HG03571 (cell line): ENCODE data around the gene ZNF99.
"Not testable (repeated sequence)": the region's sequence is repeated elsewhere in the genome, so short reads cannot be mapped to it uniquely, and the experiment has no call there.

Experiments used
- ATAC-seq: cut with Tn5 transposase; IDR thresholded peaks from one replicate; pipeline ENCODE4 v1.9.1; 2021; ENCODE audit not compliant: unreplicated experiment

ZNF99 gene

DNA sequence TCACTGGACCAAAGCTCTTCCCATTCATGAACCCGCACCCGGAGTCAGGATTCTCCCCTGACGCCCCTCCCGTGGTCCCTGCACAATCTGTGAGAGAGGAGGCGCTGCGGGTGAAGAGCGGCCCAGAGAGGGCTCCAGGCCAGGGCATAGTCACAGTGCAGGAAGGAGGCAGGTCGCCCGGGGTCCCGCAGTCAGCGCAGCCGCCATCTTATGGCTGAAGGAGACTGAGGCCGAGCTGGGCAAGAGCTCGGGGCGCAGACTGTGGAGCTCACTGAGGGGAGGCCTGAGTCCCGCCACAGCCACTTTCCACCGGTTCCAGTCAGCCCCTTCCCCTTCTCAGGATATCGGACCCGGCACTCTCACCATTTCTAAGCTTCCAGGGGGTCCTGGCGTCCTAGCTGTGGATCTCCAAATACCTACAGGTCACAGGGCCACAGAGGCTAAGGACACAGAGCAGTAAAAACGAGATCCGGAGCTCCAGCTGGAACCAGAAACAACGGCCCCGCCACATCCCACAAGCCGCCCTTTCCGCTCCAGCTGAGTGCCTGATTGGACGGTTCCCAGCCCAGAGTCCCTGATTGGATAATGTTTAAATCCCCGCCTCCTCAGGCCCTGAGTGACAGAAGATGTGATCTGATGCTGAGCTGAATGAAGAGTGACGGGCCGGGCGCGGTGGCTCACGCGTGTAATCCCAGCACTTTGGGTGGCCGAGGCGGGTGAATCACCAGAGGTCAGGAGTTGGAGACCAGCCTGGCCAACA lies at the start of gene ZNF99:
Gene ZNF99, minus strand, starts transcription at position 501 of the 760 bp plus-strand sequence. Its CDS starts 135 bp downstream, at position 366.
- ATAC-seq = no peak

DNA sequence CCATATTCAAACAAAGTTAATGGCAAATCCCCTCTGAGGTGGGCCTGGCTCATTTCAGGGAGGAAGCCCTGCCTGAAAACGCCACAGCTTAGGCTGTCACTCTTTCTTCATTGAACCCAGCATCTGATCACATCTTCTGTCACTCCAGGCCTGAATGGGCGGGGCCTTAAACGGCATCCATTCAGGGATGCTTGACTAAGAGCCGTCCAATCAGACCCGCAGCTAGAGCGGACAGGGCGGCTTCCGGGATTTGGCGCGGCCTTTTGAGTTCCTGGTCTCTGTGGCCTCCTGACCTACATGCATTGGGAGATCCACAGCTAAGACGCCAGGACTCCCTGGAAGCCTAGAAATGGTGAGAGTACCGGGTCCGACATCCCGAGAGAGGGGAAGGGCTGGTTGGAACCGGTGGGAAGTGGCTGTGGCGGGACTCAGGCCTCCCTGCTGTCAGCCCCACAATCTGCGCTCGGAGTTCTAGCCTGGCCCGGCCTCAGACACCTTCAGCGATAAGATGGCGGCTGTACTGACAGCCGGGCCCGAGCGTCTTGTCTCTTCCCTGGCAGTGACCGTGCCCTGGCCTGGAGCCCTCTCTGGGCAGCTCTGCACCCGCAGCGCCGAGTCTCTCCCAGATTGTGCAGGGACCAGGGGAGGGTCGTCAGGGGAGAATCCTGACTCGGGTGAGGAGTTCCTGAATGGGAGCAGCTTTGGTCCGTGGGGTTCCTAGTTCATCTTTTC lies 48.2 kb upstream of the ZNF99 start, which contains the start of gene ZNF723:
Gene ZNF723, plus strand, starts transcription at position 261 of the 732 bp plus-strand sequence. Its CDS starts 89 bp downstream, at position 350.
- no peak for ATAC-seq

- ATAC-seq = no peak
Observed at GRCh38 chr19:22831211-22831610, 47.3 kb upstream of the ZNF99 start.

DNA sequence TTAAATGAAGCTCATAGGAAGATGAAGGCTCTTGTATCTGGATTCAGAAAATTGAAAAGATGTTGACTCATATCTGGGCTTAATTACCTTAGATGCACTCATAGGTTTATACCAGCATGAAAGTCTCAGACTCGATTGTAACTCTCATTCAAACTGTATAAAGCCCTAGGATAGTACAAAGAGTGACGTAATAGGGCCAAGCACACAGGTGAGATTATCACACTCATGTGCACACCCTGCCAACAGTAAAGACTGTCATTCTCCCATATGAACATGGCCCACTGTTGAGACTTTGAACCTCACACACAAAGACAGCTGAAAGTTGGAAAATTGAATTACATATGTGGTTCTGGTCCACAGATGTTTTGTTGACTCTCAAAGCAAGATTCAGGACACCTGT lies 30.2 kb upstream of the ZNF99 start:
- no peak for ATAC-seq

- no peak for ATAC-seq
Observed at GRCh38 chr19:22807061-22807835, 23.3 kb upstream of the ZNF99 start.

DNA sequence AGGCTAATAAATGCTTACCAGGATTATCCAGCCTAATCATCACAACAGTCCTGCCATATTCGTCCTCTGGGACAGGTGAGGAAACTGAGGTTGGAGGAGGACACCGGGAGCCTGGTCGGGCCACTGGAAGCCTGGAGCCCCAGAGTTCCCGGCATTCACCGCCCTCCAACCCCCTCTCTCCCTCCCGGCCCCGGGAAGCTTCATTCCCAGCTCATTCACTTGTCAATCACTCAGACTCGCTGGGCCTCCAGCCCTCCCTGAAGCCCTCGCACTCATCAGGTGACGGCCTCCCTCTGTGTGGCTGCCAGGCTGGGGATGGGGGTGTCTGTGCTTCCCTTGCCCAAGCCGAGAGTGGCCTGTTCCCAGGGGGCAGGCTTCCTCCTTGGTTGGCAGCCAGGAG lies 22.5 kb upstream of the ZNF99 start:
- no peak for ATAC-seq

DNA sequence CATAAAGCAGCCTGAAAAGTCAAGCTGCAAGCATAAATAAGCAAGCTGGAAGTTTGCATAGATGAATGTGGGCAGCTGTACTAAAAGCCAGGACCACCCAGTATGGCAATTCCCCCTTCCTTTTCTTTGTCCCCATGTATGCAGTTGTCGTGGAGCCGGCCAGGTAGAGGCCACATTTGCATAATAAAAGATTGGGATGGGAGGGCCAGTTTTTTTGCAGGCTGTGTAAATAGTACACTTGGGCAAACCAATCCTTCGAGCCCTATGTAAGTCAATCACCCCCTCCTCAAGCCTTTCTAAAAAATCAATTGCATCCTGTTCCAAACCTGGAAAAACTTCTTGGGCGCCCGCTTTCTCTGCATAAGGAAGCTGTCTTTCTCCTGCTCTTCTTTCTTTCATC lies 13.1 kb upstream of the ZNF99 start:
- no peak for ATAC-seq

- not testable (repeated sequence) for ATAC-seq
Observed at GRCh38 chr19:22792863-22793262, 8.9 kb upstream of the ZNF99 start.

DNA sequence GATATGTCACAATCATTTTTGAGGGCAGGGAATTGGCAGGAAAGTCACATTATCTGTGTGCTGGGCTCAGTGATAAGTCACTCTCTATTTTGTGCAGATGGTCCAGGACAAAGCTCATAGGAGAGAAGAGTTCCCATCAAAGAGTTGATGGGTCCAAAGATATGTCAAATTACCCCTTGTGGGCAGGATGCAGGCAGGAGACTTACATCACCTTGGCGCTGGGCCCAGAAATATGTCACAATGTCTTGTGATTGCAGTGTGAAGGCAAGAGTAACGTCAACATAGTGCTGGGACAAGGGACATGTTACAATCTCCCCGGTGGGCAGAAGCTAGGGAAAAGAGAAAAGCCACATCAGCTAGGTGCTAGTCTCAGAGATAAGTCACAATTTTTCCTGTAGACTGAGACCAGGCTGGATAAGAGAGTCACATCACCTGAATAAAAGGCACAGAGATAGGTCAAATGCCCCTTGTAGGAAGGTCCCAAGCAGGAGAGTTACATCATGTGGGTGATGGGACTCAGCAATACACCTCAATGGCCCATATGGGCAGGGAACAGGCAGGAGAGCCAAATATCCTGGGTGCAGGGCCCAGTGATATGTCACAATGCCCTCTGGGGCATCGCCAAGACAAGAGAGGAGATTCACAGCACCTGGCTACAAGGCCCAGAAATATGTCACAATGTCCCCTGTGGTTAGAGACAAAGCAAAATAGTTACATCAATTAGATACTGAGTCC lies 47.9 kb downstream of the ZNF99 start:
- no peak for ATAC-seq

DNA sequence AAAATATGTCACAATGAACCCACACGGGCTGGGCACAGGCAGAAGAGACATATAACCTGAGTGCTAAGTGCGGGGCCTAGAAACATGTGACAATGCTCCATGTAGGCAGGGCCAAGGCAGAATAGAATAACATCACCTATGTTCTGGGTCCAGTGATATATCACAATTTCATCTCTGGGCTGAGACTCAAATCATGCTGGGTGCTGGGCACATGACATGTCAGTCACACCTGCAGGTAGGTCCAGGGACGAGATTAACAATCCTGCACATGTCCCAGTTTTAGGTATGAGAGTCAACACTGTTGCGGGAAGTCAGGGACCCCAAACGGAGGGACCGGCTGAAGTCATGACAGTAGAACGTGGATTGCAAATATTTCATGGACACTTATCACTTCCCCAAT lies 50.3 kb downstream of the ZNF99 start:
- no peak for ATAC-seq

DNA sequence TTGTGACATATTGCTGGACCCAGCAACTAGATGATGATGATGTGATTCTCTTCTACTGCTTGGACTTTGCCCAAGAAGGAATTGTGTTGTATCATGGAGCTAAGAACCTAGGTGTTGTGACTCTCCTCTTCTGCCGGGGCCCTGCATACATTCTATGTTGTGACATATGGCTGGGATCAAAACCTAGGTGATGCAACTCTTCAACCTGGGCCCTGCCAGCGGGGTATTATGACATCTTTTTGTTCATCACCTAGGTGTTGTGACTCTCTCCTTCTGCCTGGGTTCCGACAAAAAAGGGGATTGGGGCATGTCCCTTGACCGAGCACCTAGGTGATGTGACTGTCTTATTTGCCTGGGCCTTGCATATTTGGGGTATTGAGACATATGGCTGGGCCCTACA lies 55.7 kb downstream of the ZNF99 start:
- not testable (repeated sequence) for ATAC-seq

DNA sequence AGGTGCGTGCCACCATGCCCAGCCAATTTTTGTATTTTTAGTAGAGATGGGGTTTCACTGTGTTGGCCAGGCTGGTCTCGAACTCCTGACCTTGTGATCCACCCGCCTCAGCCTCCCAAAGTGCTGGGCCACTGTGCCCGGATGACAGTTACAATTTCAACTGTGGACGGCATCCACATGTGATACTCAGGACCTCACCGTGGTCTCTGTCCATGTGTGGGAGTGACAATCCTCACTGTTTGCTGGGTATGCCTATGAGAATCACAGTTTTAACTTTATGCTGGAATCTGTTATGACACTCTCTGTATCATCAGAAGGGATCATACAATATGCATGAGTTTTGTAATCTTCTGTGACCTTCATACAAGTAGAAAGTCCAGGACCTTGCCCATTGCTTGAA lies 62.4 kb downstream of the ZNF99 start:
- ATAC-seq = not testable (repeated sequence)

GRCh38 chr19:22708983-22709382 lies 75.0 kb downstream of the ZNF99 start:
- ATAC-seq = no peak

GRCh38 chr19:22703096-22703495 lies 80.9 kb downstream of the ZNF99 start:
- ATAC-seq = not testable (repeated sequence)

DNA sequence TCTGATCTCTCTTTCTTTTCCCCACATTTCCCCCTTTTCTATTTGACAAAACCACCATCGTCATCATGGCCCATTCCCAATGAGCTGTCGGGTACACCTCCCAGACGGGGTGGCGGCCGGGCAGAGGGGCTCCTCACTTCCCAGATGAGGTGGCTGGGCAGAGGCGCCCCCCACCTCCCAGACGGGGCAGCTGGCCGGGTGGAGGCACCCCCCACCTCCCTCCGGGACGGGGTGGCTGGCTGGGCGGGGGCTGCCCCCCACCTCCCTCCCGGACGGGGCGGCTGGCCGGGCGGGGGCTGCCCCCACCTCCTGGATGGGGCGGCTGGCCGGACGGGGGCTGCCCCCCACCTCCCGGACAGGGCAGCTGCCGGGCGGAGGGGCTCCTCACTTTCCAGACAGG lies 81.3 kb downstream of the ZNF99 start:
- not testable (repeated sequence) for ATAC-seq
